Activated CD4-positive, alpha-beta T cell treated with anti-CD3 and anti-CD28 coated beads, Interleukin-2, amount 50 U/mL, for 24 hours (primary cell): Measurements from ENCODE around the gene TOX3.

Experiments used
- DNase-seq, 2 donors: peaks; one replicate each; pipeline ENCODE4 v3.0.0-alpha.2; 2020; ENCODE audit warnings: low read depth in 1 of 2, low spot score in 1 of 2

TOX3 gene

DNA sequence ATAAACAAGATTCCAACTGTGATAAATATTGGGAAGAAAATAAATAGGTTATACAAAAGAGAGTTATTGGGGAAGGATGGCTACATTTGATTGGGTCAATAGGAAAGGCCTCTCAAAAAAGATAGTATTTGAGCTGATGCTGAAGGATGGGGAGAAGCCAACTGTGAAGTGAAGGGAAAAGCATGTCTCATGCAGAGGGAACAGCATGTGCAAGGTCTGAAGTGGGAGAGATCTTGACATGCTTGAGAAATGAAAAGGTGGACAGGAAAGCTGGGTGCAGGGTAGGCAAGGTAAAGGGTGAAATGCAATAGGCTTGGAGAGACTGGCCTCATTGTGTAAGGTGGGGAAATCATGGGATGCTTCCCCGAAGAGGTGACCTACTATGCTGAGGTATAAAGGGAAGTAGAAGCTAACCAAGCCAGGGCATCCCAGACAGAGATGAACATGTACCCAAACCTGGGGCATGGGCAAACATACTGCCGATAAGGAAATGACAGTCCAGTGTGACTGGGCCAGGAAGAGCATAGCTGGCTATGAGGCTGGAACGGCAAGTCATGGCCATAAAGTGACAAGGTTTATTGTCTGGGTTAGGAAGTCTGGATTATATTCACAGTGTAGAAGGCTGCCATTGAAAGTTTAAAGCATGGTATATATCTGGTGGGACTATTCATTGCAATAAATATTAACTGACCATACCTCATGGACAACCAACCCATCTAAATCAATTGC lies 91.2 kb downstream of the TOX3 start:
- DNase-seq = no peak

DNA sequence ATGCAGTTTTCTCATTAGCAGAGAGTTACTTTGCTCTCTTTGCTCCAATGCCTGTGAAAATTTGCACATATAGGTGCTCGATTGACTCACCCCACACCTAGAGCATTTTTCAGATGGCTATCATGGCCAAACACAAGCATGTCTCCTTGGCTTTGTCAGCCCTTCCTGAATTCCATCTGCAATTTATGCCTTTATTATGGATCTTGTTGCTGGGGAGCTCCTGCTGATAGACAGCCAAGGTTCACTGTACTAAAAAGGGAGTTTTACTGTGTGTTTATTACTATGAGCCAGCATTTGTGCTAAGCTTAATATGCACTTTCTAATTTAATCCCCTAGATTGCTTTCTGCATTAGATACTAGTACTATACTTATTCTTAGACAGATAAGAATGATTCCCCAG lies 93.3 kb downstream of the TOX3 start:
- DNase-seq = no peak

GRCh38 chr16:52451971-52452421 lies 94.9 kb downstream of the TOX3 start:
- DNase-seq = no peak

DNA sequence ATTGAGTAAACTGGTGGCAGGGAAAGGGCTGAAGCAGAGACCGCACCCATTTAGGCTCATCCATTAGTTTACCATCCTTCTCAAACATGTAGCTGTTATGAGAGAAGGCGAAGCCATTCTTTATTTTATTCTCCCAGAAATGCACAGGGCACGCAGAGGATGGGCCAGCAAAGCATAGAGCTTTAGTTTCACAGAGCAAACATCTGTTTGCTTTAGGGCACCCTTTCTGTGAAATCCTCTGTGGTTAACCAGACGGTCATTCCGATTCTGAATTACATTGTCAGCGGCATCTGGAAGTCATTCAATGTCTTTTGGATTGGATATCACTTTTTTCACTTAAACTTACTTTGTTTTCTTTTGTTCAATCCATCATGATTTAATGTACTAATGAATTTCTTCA lies 96.0 kb downstream of the TOX3 start:
- DNase-seq = no peak

DNA sequence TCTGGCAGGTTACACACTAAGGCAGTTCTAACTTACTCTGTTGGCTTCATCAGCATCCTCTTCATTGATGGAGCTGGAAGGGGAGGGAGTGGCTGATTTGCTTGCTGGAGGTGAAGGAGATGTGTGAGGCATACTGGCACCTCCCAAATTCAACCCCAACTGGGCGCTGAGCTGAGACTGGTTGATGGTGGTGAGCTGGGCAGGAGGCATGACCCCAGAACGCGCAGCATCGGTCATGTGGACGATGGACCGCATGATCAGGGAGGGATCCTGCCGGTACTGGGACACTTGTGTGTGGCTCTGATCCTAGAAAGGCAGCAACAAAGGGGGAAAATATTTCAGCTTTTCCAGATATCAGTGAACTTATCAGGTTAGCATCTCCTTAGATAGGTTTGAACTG lies 96.7 kb downstream of the TOX3 start:
- no peak for DNase-seq

- no peak for DNase-seq
These were observed 100.9 kb downstream of the TOX3 start for GRCh38 chr16:52446080-52446479.

DNA sequence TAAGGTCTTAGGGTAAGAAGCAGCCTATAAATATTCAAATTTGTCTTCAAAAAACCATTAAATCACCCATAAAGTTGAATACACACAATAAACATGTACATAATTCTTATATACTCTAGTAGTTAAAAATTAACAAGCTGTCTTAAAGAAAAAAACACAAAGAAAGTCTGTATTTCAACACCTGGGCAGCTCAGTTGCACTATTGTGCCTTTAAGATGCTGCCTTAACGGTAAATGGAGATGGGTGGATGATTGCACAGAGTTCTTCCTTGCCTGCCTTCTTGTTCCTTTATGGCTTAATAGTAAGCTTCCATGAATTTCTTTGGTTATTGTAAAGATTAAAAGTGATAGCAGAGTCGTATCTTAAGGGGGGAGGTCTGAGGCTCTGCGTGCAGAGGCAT lies 105.1 kb downstream of the TOX3 start:
- DNase-seq = no peak

DNA sequence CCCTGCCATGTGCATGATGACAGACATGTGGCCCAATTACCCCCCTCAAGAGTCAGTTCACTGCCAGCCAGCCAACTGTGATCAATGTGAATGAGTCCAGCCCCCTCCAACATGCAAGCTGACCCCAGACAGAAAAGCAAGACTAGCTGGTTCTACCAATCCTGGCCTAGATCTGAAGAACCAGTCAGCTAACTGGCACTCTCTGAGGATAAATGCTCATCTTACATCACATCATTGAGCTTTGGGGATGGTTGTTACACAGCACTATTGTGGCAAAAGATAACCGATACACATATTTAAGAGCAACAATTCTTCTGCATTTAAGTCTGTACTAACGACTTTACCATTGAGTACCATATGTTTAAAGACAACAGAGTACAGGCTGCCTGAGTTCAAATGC lies 106.7 kb downstream of the TOX3 start:
- DNase-seq = no peak

DNA sequence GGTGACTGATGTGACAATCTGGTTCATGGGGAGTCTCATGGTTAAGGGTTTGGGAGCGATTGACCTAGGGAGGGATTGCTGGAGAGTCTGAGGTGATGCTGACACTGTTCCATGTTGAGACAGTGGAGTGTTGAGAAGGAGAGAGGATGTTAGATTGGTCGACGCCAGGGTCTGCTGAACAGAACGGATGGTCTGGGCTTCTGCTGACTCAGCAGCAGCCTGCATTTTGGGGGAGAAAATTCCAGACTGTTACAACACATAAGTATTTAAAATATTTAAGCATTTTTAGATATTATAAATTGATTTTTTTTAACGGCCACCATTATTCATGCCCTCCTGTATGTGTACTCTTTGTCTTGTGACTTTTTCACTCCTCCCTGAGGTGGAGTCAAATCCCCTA lies 107.2 kb downstream of the TOX3 start:
- no peak for DNase-seq

DNA sequence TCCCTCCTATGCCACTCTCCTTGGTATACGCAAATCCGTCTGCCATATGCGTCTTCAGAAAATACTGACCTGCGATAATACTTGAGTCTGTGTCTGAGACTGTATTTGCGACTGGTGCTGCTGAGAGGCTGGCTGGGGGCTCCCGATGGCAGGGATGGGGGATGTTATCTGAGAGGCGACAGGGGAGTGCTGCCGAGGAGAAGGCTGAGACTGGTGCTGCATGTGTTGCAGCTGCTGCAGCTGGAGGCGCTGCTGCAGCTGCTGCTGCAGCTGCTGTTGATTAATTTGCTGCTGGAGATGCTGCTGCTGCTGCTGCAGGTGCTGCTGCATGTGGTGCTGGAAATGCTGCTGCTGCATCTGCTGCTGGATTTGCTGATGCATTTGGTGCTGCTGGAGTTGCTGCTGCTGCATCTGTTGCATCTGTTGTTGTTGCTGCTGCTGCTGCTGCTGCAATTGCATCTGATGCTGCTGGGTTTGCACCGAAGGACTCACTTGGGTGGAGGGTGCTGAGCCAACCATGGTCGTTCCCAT lies 107.7 kb downstream of the TOX3 start:
- no peak for DNase-seq

DNA sequence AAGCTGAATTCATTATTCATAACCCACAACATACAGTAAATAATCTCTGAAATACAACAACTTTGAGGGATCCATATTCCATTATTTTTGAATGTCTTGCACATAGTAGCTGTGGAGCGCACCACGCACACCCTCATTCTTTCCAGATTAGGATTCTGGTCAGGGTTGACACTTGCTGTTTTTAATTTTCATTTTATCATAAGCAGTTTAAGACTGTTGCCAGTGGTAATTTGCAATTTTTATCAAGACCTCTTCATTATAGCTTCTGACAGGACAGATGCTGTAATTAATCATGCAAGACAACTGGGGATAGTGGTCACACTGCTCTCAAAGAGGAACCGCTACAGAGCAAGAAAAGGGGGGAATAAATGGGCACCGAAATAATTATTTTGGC lies 109.7 kb downstream of the TOX3 start:
- no peak for DNase-seq

DNA sequence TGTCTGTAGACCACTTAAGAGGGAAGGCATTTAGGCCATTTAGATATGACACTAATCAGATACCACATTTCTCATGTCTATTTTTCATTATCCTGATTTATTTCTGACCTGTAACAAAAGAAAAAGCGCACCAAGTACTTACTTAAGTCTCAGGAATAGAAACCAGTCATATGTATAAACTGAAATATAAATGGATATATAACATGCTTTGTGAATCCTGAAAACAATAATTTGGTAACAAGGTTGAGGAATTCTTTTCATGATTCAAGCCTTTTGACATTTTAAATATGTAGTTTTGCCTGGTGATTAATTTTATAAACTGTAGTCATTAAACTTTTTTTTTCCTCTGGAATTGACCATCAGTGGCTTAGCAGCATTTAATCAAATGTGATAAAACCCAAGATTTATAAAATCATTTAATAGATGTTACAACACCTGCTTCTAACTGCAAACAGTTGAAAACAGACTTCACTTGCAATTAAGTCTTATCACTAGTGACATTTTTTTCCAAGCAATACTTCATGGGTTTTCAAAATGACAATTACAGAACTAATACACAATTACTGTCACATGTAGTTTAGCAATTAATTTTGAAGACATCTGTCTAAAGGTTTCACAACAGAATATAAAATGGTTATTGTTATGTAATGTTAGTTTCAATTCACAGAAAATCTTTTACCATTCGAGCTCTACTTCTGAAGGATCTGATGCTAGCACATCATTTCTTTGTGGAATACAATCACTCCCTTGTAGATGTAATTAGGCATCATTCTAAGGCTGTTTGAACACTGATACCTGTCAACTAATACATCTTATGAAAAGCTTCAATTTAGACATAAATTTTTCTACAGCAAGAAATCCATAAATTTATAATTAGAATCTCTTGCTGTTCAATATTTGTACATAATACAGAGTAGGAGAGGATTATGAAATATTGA lies 110.3 kb downstream of the TOX3 start:
- DNase-seq = no peak

- no peak for DNase-seq
These were observed 112.7 kb downstream of the TOX3 start for GRCh38 chr16:52434224-52434623.

GRCh38 chr16:52433643-52434042 lies 113.3 kb downstream of the TOX3 start:
- no peak for DNase-seq

GRCh38 chr16:52424591-52424990 lies 122.4 kb downstream of the TOX3 start:
- no peak for DNase-seq

DNA sequence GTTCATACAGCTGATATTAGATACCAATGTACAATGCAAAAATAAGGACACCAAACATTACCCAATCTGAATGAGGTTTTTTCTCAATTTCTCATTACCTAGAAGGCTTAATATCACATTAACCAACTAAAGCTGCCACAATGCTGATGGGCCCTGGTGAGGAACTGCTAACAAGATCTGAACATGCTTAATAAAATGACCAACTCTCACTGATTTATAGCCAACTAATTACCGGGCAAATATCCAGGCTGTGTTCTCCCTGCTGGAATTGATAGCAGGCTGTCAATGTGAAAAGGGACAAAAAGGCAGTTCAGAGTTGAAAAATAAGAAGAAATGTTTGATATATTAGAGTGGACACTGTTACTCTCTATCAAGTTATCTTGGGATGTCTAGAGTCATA lies 124.6 kb downstream of the TOX3 start:
- DNase-seq = no peak

- no peak for DNase-seq
These were observed 128.7 kb downstream of the TOX3 start for GRCh38 chr16:52418201-52418600.

DNA sequence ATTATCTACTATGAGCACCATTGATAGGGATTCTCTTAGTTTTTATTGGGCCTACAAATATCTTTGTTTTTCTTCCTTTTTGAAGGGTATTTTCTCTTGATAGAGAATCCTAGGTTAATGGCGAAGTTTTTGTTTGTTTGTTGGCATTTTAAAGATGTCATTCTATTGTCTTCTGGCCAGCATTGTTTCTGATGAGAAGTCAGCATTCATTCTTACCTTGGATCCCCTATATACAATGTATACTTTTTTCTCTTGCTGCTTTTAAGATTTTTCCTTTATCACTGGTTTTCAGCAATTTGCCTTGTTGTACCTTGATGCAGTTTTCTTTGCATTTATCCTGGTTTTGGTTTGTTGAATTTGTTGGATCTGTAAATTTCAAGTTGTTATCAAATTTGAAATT lies 130.1 kb downstream of the TOX3 start:
- DNase-seq = no peak

DNA sequence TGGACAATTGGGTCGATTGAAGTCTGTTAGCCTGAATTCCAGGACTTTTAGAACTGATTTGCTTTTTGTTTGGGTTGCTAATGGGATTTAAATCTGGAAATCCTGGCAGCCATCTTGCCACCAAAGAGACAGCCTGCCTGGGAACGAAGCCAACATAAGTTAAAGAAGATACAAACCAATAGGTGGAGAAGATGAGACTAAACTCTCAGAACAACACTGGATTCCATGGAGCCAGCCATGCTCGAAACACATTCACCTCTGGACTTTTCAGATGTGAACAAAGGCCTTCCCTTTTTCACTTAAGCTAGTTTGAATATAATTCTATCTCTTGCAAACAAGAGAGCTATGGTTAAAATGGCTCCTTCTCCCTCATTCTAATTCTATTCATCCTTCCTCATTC lies 135.9 kb downstream of the TOX3 start:
- DNase-seq = no peak

DNA sequence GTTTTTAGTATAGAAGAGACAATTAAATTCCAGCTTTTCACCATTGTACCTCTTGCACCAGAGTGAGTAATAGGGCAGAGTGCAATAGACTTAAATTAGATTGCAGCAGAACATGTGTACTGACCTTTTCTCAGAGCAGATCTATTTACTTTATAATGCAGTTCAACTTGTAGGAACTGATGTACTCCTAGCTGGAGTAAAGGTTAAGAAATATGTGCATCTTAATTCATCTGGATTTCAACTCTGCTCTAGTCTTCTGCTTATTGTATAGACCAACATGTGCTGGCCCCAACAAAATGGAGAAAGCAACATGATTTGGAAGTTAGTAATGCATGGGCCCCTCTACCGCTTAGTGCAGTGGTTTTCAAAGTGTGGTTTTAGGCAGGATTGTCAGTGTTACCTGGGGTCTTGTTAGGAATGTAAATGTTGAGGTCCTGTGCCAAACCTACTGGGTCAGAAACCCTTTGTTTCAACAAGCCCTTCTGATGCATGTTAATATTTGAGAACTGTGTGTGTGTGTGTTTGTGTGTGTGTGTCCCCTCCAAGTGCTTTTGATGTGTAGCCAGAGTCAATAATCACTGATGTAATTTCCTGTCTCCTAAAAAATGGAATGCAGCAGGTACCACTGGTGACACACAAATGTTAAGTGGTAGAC lies 138.6 kb downstream of the TOX3 start:
- DNase-seq = no peak

GRCh38 chr16:52407778-52408177 lies 139.2 kb downstream of the TOX3 start:
- DNase-seq = no peak

- DNase-seq = no peak
These were observed 141.5 kb downstream of the TOX3 start for GRCh38 chr16:52405441-52405840.
